Gastrocnemius medialis (tissue), 4 donors: ENCODE measurements around the gene CENPO. TPM values are rescaled to one million over a fixed set of nuclear protein-coding genes. Genes with fewer than 3 reads are reported as not detected.
A peak's percentile ranks its signal among the peaks of the same experiment; 100 is the strongest.

Source experiments
- ATAC-seq, 2 donors: fragments of 150-250 bp; one replicate each; pipeline ENCODE4 v1.9.1; 2016
- DNase-seq, 2 donors: peaks; one replicate each; pipeline ENCODE4 v3.0.0-alpha.2; 2019
- H3K27ac ChIP-seq, 4 donors: fragments of 200-600 bp; sonication (generic); 1 replicate in 1 of 4; 2 replicates in 3 of 4; pipeline ENCODE4 v1.5.1; 2016 to 2018; ENCODE audit warnings: mild to moderate bottlenecking in 2 of 4, moderate library complexity in 1 of 4
- H3K27me3 ChIP-seq, 3 donors: fragments of 200-600 bp; sonication (generic) in 2 of 3; 1 replicate in 1 of 3; 2 replicates in 2 of 3; pipeline versions ENCODE4 v1.5.1 to v1.6.0; 2016 to 2019; ENCODE audit warnings: mild to moderate bottlenecking in 1 of 3, moderate library complexity in 1 of 3
- H3K36me3 ChIP-seq, 2 donors: fragments of 200-600 bp; sonication (generic) in 1 of 2; one replicate each; pipeline ENCODE4 v1.5.1; 2017 to 2018
- H3K4me1 ChIP-seq, 2 donors: fragments of 200-600 bp; sonication (generic) in 1 of 2; one replicate each; pipeline ENCODE4 v1.5.1; 2016 to 2017; ENCODE audit warnings: mild to moderate bottlenecking in 2 of 2
- H3K4me3 ChIP-seq, 4 donors: fragments of 200-600 bp; sonication (generic) in 3 of 4; 1 replicate in 1 of 4; 2 replicates in 3 of 4; pipeline ENCODE4 v1.5.1; 2016 to 2019; ENCODE audit warnings: mild to moderate bottlenecking in 2 of 4
- H3K9me3 ChIP-seq, 3 donors: fragments of 200-600 bp; sonication (generic) in 2 of 3; 1 replicate in 1 of 3; 2 replicates in 2 of 3; pipeline ENCODE4 v1.5.1; 2016 to 2019
- CTCF ChIP-seq, 5 experiments: fragments of 450-650 bp in 3 of 5; fragments of 200-600 bp in 2 of 5; sonication (generic) in 2 of 5; IDR thresholded peaks in 4 of 5; conservative IDR thresholded peaks in 1 of 5; 1 replicate in 4 of 5; 2 replicates in 1 of 5; pipeline ENCODE4 v1.5.1; 2016 to 2019; ENCODE audit warnings: antibody characterized with exemption in 5 of 5, mild to moderate bottlenecking in 3 of 5, moderate library complexity in 3 of 5
- POLR2A ChIP-seq, 2 donors: fragments of 450-650 bp; IDR thresholded peaks; one replicate each; pipeline ENCODE4 v1.6.1; 2017; ENCODE audit warnings: antibody characterized with exemption in 2 of 2, mild to moderate bottlenecking in 2 of 2, moderate library complexity in 2 of 2
- in situ Hi-C, 4 donors: fragments of 200-750 bp; cut with MboI; loops; one replicate each; pipeline versions ENCODE4 v1.15.0 to v1.8.0; 2017; ENCODE audit warnings: low sequenced_read_pairs in 4 of 4
- intact Hi-C: fragments of 100-400 bp; cut with DNase I; formaldehyde crosslinking; loops from one replicate; pipeline ENCODE4 v1.15.1; 2023; ENCODE audit warnings: low total_unique reads
- total RNA-seq, 4 donors: library from RNA; depleted of rRNA; stranded (reverse); fragments of >200 nt; gene quantifications; one replicate each; pipeline versions ENCODE4 v1.1.0 to v1.2.3, GENCODE V29; 2016

The CENPO gene
- total RNA-seq, 4 donors from 2014 or later = 1.2 to 3.6 (median 2.7) TPM

GRCh38 chr2:24832073-24832461, 38.8 kb downstream of the CENPO start:
- TF ChIP-seq POLR2A (IDR thresholded peaks at IDR 0.05) (no peak), CTCF (IDR thresholded peaks at IDR 0.05 in 4 of 5, conservative IDR thresholded peaks at IDR 0.05 in 1 of 5) (no peak)
- DNase-seq = peak; percentile 45 to 67
- Histone ChIP-seq H3K27ac (no peak overlapping the region), H3K27me3 (no peaks in the 10 kb centered on the region), H3K4me3 (no peak overlapping the region), H3K36me3 (no peaks in the 10 kb centered on the region), H3K9me3 (no peaks in the 10 kb centered on the region), H3K4me1 (peaks cover 0 to 9% of the 10 kb centered on the region in 2 donors)
- peak; percentile 60 to 65 for ATAC-seq
- intact Hi-C loops (no loop called here), in situ Hi-C loops (no loop called here)

GRCh38 chr2:24832521-24832920, 39.3 kb downstream of the CENPO start:
- H3K27ac ChIP-seq = no peak overlapping the region
- H3K27me3 ChIP-seq = no peaks in the 10 kb centered on the region
- H3K36me3 ChIP-seq = no peaks in the 10 kb centered on the region
- DNase-seq = no peak
- H3K4me1 ChIP-seq = peaks cover 0 to 5% of the 10 kb centered on the region in 2 donors
- no peak for ATAC-seq
- TF ChIP-seq POLR2A (IDR thresholded peaks at IDR 0.05) = no peak
- no peak for TF ChIP-seq CTCF (IDR thresholded peaks at IDR 0.05 in 4 of 5, conservative IDR thresholded peaks at IDR 0.05 in 1 of 5)
- no peak overlapping the region for H3K4me3 ChIP-seq
- intact Hi-C loops (no loop called here), in situ Hi-C loops (no loop called here)
- no peaks in the 10 kb centered on the region for H3K9me3 ChIP-seq

- in situ Hi-C loops (no loop called here), intact Hi-C loops (no loop called here)
- ATAC-seq (no peak), DNase-seq (no peak)
- Histone ChIP-seq H3K27me3 (no peaks in the 10 kb centered on the region), H3K4me1 (peaks cover 0 to under 1% of the 10 kb centered on the region in 2 donors), H3K4me3 (no peak overlapping the region), H3K36me3 (no peaks in the 10 kb centered on the region), H3K27ac (no peak overlapping the region), H3K9me3 (no peaks in the 10 kb centered on the region)
- no peak for TF ChIP-seq POLR2A (IDR thresholded peaks at IDR 0.05)
- no peak for TF ChIP-seq CTCF (IDR thresholded peaks at IDR 0.05 in 4 of 5, conservative IDR thresholded peaks at IDR 0.05 in 1 of 5)
Measured at GRCh38 chr2:24832931-24833701, 39.9 kb downstream of the CENPO start.

GRCh38 chr2:24833821-24834732, 40.9 kb downstream of the CENPO start:
- H3K27me3 ChIP-seq = no peaks in the 10 kb centered on the region
- H3K4me3 ChIP-seq = no peak overlapping the region
- TF ChIP-seq CTCF (IDR thresholded peaks at IDR 0.05 in 4 of 5, conservative IDR thresholded peaks at IDR 0.05 in 1 of 5) (no peak), POLR2A (IDR thresholded peaks at IDR 0.05) (no peak)
- no peaks in the 10 kb centered on the region for H3K4me1 ChIP-seq
- no peak for DNase-seq
- intact Hi-C loops = no loop called here
- in situ Hi-C loops = no loop called here
- ATAC-seq = no peak
- H3K27ac ChIP-seq = no peak overlapping the region
- no peaks in the 10 kb centered on the region for H3K36me3 ChIP-seq
- H3K9me3 ChIP-seq = no peaks in the 10 kb centered on the region
